NCI-H2171 treated with DMSO at 0.1 percent for 48 hours (cell line): ENCODE data around the gene FTO.
"Not testable (repeated sequence)": the region's sequence is repeated elsewhere in the genome, so short reads cannot be mapped to it uniquely, and the experiment has no call there.

ENCODE experiments used
- DNase-seq: peaks from one replicate; lab custom pipeline; 2025; lab: John Stamatoyannopoulos, UW

Gene FTO

DNA sequence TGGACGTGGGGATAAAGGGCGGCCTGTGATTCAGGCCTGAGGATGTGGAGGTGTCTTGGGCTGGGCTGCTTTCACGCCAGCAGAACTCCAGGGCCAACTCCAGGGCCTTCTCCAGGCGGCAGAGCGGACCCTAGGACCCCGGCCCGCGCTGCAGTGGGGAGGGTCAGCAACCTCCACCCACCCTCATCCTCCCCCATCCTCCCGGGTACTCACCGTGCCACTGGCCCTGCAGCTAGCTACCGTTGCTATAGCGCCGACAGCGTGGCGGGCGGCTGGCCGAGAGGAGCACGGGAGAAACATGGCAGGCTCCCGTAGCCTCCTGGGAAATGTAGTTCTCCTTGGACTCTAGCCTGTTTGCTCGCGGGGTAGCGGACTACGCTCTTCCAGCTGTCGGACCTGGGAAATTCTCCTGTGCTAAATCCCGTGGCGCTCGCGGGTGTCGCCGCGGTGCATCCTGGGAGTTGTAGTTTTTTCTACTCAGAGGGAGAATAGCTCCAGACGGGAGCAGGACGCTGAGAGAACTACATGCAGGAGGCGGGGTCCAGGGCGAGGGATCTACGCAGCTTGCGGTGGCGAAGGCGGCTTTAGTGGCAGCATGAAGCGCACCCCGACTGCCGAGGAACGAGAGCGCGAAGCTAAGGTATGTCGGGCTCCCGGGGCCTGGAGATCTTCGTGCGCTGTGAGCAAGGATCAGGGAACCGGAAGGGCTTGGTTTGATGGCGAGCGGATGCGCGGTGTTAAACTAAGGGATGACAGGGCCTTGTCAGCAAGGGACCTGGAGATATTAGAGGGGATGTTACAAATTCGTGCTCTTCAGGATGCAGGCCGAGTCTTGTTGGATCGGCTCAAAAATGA, at the start of gene FTO, which contains the start of gene RPGRIP1L:
TSS of gene FTO (plus strand) at position 567 of the 855 bp plus-strand sequence.
TSS of gene RPGRIP1L (minus strand) at position 270 of the 855 bp plus-strand sequence. CDS start 3,136 bp downstream, outside the sequence.
- DNase-seq = peak; percentile 99

DNA sequence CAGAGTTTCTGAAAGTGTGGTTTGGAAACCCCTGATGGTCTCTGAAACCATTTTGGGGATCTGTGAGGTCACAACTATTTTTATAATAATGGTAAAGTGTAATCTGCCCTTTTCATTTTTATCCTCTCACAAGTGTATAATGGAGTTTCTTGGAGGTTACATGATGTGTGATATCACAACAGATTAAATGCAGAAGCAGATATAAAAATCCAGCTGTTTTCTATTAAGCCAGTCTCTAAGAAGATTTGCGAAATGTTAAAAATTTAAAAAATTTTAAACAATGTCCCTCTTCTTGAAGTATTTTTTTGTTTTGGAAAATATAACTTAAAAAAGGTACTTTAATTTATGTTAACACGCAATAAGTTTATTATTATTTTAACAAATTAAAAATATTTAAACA, 49.0 kb upstream of the FTO start:
- DNase-seq = no peak

DNA sequence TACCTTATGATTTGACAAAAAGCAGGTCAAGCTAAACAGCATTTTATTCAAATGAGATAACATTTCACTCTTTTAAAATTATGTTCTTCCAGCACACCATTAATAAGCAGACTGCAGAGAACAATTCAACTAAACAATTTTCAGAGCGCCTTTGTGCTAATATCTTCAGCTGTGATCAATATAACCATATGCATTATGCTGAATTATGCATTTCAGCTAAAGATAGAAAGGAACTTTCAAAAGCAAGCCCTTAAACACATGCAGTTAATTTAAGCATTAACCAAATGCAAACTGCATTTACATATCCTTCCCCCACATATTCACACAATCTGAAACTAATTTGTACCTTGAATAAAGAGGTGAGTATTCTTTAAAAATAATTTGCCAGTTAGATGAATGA, 41.9 kb upstream of the FTO start:
- no peak for DNase-seq

DNA sequence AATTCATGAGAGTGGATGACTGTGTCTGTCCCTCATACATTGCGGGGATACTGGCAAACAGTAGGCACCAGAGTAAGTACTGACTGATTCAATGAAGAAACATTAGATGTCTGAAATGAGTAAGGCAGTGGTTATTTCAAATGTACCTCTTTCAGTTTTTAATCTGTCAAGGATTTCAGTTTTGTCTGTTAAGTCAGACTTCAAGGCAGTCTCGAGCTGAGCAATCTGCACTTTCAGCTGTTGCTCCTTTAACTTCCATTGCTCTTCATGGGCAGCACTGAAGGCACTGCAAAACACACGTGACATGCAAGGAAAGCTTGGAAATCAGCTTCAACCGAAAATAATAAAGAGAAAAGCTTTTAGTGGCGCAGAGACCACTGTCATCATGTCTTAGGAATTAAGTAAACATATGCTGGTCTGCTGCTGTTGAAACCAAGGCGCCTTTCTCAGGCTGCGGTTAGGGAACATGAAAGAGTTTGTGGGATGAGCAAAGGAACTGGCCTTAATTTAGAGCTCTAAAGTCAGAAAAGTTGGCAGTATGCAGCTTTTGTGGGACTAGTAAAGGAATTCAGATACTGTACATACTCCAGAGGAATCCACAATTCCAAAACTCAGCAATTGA, 39.1 kb upstream of the FTO start:
- no peak for DNase-seq

DNA sequence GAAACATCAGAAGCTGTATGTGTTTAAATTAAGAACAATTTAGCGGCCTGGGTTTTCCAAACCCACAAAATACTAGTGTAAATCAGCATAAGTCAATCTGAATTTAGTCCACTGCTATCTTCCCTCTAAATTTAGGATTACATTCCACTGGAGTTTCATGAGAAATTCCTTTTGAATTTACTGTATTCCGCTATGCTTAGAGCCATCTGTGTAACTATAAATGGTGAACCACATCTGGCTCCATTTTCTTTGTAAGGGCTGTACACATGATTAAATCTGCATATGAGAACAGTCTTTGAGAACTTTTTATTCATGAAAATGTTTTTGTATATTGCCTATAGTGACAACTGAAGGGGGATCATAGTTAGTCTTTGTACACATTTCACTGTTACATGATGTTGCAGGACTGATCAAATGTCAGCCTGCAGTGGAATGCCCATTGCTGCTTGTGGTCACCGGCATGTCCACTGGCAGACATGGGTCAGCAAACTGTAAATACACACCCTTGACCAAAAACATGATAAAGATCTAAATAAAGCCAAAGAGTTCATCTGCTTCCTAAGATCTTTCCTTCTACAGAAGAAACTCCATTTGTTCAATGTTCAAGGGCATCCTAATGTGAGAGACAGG, 37.1 kb upstream of the FTO start:
- no peak for DNase-seq

DNA sequence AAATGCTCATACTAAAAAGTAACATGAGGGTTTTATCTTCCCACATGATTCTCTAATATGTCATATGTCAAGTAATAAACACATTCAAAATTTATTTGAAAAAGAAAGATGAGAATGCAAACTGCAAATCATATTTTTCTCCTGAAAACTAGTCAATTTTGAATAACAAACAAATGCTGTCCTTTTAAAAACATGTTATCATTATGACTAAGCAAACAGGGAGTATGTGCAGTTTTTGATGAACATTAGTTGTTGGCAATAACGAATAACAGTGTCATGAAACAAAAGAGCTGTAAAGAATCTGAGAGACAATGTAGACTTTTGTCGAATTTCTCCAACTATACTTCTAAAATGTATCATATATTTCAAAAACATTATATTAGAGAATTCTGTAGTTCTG, 35.1 kb upstream of the FTO start:
- no peak for DNase-seq

DNA sequence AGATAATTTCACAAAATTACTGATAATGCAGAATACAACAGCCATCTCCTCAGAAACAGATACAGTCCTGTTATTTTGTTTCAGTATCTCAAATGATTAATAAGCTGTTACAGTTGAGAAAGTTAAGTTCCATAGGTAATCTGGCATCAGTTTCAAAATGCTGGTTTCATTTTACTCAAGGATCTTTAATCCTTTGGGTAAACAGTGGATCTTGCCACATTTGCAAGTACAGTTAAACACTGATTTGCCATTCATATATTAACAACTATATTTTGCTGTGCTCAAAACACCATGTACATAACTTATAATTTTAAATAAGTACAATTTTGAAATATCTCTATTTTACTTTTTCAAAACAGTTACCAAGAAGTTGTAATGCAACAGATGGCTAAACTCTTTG, 31.5 kb upstream of the FTO start:
- no peak for DNase-seq

DNA sequence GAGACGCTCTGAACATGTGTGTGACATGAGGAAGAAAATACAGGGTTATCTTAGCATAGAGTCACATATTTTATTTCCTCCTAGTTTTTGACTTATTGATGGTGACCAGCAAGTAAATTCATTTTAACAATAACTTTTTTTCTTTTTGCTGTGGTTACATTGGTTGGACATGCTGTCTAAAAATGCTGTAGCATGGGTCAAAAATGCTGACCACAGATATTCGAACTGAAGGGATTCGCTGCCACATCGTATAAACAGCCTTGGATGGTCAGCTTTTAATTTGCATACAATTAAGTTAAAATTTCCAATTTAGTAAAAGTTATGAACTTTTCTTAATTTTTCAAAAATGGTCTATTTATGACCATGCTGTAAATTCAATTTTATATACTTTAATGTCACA, 30.8 kb upstream of the FTO start:
- DNase-seq = no peak

DNA sequence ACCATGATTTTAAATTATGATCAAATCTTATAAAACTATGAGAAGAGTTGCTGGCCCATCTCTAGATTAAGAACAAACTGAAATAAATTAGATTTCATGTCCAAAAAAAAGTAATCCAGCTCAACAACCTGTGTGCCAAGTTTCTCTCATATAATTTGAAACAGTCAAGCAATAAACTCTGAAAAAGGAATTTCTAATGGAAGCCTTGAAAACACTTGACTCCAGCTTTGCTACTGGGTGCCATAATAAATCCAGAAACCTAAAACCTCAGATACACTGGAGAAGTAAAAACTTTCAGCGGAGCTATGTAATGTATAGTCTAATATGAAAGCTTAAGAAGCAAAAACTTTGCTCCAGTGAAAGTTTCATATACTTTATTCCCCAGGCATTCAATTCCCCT, 25.8 kb upstream of the FTO start:
- DNase-seq = no peak

DNA sequence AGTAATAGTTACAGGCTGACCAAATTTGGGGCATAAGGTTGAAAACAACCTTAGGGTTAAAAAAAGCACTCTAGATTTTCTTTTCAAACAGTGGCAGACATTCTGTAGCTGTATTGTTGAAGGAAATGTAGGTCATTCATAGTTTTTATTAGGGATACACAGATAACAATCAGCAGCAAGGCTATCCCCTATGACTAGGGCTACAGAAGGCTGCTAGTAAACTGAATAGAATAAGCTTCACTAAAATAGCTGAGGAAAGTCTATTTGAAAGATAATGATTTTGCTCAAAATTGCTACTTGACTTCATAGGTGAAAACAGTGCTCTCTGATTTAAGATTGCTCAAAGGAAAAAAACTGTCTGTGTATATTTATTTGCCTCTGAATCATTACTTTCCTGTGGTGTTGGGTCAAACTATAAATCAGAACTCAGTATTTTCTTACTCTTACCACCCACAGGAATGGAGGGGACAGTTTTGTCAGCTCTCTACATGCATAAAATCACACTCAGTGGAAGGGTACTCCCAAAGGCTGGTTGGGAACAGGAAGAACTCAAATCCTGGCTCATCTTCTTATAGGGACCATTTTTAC, 25.1 kb upstream of the FTO start:
- no peak for DNase-seq

DNA sequence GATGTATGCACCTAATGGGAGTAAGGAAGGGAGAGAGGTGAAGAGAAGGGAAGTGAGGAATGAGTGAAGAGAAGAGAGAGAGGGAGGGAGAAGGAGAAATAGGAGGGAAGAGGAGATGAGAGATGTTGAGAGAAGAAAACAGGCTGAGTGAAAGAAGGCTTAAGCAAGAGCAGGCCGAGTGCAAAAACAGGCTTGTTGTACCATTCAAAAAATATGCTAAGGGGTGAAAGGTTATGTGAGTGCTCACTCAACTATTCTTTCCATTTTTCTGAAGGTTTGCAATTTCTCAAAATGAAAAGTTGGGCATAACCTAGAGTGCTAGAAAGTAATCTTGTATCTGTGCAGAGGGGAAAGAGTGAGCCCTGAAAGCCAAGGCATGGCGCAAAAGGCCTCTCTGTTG, 23.2 kb upstream of the FTO start:
- DNase-seq = no peak

DNA sequence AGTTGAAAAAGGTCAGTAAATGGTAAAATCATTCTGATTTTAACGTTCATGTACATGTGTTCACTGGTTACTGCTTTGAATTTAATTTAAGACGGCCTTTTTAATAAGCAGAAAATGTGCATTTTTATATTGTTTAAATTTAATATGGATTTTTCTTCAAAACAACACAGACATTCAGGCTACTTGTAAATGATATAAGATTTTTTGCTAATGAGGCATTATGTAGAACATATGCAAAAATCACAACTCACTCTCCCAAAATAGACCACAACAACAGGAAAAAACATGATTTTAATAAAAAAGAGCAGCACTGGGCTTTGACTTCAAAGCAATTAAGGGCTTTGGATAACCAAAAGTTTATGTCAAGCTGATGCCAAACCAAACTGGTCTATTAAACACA, 22.6 kb upstream of the FTO start:
- DNase-seq = no peak

DNA sequence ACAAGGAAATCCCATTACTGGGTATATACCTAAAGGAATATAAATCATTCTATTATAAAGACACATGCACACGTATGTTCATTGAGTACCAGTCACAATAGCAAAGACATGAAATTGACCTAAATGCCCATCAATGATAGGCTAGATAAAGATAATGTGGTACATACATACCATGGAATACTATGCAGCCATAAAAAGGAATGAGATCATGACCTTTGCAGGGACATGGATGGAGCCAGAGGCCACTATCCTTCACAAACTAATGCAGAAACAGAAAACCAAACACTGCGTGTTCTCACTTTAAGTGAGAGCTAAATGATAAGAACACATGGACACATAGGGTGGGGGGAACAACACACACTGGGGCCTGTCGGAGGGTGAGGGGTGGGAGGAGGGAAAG, 18.6 kb upstream of the FTO start:
- not testable (repeated sequence) for DNase-seq

DNA sequence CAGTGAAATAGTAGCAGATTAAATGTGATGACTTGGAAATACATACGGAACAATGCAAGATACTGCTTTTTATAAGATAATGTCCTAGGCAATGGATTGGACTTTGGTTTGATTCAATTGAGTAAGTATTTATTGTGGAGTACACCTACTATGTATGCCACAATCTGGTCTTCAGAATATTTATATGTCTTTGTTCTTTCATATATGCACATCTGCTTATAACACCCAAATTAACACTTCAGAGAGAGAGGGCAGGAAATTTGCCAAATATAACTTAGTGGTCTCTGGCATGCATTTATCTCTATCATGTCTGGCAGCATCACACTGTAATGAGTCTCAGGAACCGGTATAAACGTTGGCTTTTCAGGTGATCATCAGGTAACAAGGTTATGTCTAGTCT, 17.2 kb upstream of the FTO start:
- no peak for DNase-seq

DNA sequence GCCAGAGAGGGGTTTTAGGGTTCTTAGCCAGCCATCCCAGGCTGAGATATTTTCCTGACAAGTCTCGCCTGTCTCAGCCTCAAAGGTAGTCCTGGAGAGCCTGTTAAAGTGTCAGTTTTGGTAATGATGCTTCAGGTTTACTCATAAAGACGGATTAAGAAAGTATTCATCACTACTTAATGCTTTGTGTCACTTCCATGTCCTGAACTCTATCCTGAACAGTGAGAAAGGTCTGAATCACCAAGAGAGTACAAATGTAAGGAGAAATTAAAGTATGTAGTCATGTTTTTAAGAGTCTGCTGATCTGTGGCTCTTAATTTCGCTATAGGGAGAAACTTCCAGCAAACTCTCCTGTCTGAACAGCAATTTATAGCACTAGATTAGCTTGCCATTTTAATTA, 14.3 kb upstream of the FTO start:
- no peak for DNase-seq

DNA sequence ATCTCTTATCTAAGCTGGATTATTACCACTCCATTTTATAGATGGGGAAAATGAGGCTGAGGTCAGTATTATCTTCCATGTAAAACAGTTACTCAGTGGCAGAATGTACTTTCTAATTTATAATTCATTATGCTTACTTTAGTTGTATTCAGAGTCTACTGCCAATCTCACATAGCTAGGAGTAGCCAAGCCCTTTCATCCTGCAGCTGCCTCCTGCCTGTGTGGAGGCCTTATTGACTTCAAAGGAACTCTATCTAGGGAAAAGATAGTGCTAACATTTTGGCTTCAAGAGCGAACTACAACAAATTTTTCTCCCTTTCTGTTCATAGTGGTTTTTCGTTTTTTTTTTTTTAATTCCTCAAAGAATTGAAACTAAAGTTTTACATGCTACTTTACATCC, 13.2 kb upstream of the FTO start:
- no peak for DNase-seq

DNA sequence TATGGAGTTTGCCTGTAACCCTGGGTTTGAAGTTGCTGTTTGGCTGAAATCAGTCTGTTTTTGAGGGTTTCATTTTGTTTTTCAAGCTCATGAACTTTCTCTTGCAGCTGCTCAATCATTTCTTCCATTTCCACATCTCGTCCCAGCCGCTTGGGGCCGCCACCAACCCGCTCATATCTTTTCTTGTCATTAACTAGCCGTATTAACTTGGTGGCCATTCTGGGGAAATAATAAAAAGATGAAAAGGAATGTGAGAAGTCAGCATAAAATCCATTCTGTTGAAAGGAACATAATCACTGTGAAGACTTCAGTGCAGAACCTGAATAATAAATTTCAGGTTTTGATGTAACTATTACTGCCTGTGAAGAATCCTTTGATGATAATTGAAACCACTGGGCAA, 11.8 kb upstream of the FTO start:
- DNase-seq = no peak

DNA sequence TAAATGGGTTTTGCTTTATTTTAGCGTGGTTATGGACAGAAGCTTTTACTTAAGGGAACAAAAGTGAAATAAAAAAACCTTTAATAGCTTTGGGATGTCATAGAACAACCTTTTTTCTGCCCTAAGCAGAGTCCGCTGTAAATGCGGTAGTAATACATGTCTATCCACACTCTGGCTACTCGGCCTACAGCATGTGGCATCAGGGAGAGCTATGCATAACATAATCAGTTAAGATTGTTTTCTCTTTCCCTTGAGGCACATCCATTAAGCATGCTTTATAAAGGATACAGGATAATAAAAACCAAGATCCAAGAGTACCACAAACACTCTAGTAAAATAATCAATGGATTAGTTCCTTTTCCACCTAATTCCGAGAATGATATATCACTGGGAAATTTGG, 10.6 kb upstream of the FTO start:
- no peak for DNase-seq

DNA sequence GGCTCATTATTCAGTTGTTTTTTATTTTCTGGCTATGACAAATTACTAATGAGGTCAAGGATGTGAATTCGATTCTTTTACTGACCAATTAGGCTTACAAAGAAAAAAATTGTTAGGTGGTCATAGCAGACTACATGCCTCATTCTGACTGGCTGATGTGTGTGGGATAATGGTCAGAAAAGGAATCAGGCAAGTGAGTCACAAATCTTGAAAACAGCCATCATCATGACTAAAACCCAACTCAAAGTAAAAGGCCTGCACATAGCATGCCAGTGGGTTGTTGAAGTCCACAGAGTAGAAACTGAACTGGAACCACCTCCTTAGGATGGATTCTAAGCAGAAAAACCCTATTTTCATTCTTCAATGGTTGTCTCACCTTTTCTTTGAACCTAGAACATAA, 8.9 kb upstream of the FTO start:
- DNase-seq = no peak

DNA sequence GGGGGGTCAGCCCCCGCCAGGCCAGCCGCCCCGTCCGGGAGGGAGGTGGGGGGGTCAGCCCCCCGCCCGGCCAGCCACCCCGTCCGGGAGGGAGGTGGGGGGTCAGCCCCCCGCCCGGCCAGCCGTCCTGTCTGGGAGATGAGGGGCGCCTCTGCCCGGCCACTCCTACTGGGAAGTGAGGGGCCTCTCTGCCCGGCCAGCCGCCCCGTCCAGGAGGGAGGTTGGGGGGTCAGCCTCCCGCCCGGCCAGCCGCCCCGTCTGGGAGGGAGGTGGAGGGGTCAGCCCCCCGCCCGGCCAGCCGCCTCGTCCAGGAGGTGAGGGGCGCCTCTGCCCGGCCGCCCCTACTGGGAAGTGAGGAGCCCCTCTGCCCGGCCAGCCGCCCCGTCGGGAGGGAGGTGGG, 5.7 kb upstream of the FTO start:
- not testable (repeated sequence) for DNase-seq

DNA sequence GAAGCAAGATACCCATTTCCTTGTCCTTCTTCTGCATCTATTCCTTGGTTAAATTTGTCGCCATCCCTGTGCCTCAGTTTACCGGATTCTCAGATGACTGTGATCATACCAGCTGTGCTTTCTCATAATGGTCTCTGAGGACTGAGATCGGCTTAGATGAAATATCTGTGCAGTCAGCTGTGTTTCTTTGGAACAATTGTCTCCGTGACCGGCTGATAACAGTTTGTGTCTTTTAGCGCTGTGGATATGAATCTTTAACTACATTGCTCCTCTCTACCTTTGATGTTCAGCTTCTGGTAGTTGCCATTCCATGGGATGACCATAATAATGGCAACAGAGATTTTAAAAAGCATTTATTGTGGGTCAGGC, 473 bp downstream of the FTO start:
- DNase-seq = no peak

DNA sequence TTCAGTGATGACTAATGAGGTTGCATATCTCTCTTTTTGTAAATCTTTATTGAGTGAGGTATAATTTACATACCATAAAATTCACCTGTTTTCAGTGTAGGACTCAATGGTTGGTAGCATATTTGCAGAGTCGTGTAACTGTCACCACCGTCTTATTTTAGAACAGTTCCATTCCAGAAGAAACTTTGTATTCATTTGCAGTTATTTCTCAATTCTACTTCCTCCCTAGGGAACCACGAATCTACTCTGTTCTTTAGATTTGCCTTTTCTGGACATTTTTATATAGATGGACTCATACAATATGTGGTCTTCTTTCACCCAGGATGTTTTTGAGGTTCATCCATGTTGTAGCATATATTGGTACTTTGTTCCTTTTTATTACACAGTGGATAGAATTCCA, 3.7 kb downstream of the FTO start:
- no peak for DNase-seq

DNA sequence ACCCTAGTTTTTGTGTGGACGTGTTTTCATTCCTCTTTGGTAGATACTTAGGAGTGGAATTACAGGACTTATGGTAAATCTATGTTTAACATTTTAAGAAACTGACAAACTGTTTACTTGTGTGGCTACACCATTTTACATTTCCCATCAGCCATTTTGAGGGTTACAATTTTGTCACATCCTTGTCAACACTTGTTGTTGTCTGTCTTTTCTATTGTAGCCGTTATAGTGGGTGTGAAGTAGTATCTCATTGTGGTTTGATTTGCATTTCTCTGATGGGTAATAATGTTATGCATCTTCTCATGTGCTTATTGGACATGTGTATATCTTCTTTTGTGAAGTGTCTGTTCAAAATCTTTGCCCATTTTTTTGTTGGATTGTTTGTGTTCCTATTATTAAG, 4.5 kb downstream of the FTO start:
- no peak for DNase-seq
